GM18517 (cell line): ENCODE measurements around the gene CYB5RL.
A peak's percentile ranks its signal among the peaks of the same experiment; 100 is the strongest.
"Not testable (repeated sequence)": the region's sequence is repeated elsewhere in the genome, so short reads cannot be mapped to it uniquely, and the experiment has no call there.

Source experiments
- ATAC-seq: cut with Tn5 transposase; IDR thresholded peaks from one replicate; pipeline ENCODE4 v1.9.1; 2021; ENCODE audit warnings: mild to moderate bottlenecking, moderate library complexity; ENCODE audit not compliant: unreplicated experiment

Gene CYB5RL

DNA sequence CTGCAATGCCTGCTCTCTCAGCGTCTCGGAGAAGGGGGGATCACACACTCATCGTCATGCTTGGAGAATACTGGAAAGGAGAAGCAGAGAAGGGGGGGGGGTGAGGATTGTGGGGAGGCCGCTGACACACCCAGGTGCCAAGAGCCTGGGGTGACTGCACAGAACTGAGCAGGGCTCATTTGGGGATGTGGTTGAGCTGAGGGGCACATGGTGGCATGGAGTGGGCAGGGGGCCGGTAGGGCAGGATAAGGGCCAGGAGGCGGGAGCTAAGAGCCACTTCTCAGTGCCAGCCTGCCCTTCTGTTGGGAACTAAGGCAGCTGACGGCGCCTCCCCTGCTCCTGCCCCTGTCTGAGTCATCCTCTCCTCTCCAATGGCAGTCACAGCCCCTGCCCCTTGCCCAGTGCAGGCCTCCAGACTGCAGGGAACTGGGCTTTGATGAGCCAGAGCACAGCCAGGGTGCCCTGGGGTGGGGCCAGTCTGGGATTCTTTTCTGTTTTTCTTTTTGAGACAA is 27.3 kb upstream of the CYB5RL start:
- no peak for ATAC-seq

- ATAC-seq, result no peak
These were observed 26.2 kb upstream of the CYB5RL start for GRCh38 chr1:54225986-54226559.

- ATAC-seq, result no peak
These were observed 25.5 kb upstream of the CYB5RL start for GRCh38 chr1:54225378-54225777.

DNA sequence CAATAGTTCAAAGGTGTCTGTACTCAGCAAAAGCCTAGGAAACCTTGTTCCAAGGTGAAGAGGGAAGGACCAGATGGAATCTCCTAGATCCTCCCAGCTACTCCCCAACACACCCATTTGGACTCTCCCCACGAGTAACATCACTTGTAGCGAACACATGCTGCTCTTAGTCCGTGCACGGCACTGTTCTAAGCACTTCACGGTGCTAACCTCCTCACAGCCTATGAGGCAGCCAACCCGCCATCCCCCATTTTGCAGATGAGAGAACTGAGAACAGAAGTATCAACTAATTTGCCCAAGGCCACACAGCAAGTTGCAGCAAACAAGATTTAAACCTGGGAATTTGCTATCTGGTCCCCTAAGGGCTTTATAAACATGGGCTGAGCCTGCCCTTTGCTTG is 24.4 kb upstream of the CYB5RL start:
- no peak for ATAC-seq

DNA sequence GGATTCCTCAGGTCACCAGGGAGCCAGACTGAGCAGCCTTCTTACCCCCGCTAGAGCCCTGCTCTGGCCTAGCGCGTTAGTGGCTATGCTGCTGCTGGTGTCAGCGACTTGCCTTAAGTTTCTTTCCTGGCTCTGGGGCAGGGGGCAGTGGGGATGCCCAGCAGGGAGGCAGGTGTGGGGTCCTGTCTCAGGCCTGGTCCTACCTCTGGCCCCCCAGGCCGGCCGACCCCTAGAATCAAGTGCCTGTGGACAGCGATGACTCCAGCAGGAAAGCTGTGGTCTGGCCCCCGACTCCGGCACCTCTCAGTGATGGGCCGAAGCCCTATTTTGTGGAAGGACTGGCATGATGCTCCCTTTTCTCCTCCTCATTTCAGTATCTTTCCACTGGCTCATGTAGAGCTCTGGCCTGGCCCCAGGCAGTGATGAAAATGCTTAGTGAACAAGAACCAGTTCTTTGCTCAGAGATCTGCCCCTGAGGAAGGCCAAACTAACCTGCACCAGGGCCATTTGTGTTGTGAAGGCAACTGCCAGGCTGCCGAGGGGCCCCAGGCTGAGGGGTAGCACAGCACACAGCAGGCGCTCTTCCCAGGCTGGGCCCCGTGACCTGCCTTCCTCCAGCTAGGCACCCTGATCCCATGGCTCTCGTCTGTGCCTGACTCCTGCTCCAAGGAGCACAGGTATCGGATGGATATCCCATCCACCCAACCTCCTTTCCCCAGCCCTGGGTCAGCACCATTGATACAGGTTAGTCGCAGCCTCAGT is 23.8 kb upstream of the CYB5RL start:
- ATAC-seq, result no peak

GRCh38 chr1:54222711-54223110 is 22.9 kb upstream of the CYB5RL start:
- no peak for ATAC-seq

DNA sequence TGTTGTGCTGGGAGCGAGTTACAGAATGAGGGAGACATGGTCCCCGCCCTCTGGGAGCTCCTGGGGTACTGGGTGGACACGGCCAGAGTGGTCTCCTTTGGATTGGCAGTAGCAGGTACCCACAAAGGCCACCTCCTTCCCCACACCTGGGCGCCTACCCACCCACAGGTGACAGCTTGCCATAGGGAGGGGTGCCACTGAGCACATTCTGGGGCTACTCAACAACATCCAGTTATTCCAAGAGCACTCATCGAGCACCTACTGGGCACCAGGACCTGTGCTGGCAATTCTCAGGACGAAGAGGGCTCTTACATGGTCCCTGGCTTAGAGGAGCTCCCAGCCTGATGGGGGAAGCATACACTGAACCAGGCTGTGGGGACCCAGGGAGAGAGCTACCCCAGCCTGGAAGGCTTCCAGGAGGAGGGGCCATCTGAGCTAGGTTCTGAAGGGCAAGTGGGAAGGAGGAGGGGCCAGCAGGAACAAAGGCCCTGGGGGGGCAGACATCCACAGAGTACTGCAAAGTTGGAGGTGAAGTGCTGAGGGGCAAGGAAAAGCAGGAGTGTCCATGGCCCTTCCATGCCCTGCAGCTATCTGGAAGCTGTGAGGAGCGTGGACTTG is 22.1 kb upstream of the CYB5RL start:
- ATAC-seq, result no peak

DNA sequence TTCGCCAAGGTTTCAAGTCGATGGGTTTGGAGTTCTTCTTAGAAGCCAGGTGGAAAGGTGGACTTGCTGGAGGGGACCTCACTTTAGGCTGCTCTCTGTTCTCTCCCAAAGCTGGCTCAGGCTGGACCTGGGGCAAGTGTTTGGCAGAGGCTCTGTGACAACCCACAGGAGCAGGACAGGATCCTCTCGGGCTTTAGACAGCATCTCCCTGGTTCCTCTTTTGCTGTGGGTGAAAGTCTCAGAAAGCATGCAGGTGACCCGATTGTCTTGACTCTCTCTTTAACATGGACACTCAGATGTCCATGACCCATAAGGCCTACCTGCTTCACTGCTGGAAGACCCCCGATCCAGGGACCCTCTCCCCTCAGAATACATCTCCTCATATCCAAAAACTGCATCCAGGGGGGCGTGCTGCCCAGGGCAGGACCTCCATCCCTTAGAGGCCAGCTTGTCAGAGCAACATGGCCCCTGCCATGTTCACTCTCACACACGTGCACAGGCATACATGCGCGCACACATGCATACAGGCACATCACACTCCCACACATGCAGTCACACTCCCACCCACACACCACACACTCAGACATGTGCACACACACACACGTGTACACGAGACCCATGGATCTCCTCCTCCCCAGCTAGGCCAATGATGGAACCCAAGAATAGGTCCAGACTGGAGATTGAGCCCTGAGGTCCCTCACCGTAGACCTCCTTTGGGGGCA is 21.4 kb upstream of the CYB5RL start:
- no peak for ATAC-seq

DNA sequence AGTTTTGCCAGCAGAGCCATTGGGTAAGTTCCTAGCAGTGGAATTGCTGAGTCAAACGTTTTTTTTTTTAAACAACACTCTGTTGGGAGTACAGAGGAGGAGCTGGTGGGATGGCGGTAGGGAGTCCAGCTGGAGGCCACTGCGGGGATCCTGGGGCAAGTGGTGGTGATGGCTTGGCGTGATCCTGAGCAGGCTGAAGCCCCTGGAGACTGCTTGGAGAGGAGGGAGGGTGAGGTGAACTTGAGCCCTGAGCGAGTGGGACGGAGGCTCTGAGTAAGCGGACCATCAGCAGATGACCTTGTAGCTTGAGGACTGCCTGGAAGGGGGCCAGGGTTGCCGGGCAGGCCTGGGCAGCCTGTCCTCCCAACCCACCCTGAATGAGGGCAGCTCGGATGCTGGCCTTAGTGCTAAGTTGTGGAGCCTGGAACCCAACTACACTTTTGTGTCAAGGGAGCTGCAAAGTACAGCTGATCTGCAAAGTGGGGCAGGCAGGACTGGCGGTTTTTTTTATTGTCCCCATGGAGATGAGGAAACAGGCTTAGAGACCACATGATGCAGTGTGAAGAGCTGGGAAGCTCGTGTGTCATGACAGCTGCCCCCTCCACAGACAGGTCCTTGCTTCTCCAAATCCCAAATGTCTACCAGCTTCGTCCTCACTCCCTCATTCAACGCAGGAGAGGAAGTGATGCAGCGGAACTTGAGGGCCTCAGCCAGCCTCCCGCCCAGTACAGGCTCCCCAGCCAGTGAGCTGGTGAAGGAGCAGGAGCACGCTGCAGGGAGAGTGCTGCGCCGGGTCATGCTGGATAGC is 20.4 kb upstream of the CYB5RL start:
- ATAC-seq, result no peak

DNA sequence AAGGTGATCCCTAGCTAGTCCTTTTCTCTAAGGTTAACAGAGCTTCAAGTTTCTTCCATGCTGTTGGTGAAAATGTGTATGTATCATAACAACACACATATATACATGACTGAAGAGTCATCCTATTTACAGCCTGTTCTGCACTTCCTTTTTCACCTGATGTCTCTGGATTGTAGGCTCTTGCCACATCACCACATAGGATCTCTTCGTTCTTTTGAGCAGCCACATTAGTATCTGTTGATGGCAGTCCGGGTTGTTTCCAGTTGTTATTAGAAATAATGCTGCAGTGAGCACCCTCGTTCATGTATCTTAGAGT is 19.8 kb upstream of the CYB5RL start:
- no peak for ATAC-seq

GRCh38 chr1:54218883-54219687 is 19.3 kb upstream of the CYB5RL start:
- ATAC-seq, result no peak

- ATAC-seq, result no peak
These were observed 15.7 kb upstream of the CYB5RL start for GRCh38 chr1:54215523-54215922.

GRCh38 chr1:54212872-54213271 is 13.0 kb upstream of the CYB5RL start:
- no peak for ATAC-seq

GRCh38 chr1:54207896-54208295 is 8.1 kb upstream of the CYB5RL start:
- not testable (repeated sequence) for ATAC-seq

GRCh38 chr1:54207287-54207686 is 7.5 kb upstream of the CYB5RL start:
- no peak for ATAC-seq

DNA sequence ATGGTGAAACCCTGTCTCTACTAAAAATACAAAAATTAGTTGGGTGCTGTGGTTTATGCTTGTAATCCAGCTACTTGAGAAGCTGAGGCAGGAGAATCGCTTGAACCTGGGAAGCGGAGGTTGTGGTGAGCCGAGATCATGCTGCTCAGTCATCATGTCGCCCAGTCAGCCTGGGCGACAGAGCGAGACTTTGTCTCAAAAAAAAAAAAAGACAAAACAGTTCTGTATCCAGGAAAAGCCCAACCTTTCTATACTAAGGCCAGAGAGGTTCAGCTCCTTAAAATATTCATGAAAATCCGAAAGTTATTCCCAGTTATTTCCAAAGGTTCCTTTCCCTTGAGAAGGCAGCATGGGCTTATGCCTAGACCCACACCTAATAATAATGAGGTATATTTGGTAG is 4.4 kb upstream of the CYB5RL start:
- no peak for ATAC-seq

DNA sequence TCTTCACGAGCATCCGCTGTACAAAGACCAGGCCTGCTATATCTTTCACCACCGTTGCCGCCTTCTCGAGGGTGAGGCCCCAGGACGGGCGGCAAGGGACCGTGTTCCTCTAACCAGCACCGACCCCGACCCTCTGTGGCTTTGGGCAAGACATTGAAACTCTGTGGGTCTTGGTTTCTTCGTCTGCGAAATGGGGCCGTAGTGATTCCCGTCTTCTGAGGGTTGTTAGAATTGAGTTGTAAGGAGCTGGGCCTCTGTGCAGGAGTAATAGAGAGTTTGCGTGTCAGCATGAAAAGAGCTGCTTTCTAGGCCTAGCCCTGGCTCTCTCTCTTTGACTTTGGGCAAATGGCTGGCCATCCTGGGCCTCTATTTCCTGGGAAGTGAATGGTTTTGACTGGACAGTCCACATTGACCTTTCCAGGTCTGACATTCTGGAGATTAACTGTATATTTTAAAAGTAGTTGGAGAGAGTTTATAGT is 728 bp upstream of the CYB5RL start:
- no peak for ATAC-seq

- peak; percentile 11 for ATAC-seq
These were observed 572 bp downstream of the CYB5RL start for GRCh38 chr1:54199151-54199764.

- ATAC-seq, result no peak
These were observed 6.4 kb downstream of the CYB5RL start for GRCh38 chr1:54193453-54193852.
